DOHH2 (cell line): ENCODE measurements around the gene FRYL.

ENCODE experiments used
- H3F3A ChIP-seq: fragments of 200-600 bp; sonication (generic), shearing (Covaris generic); 2 replicates; pipeline ENCODE4 v1.6.0; 2016; ENCODE audit warnings: antibody characterized with exemption, mild to moderate bottlenecking; ENCODE audit not compliant: control insufficient read depth, insufficient read depth
- H3K27ac ChIP-seq: fragments of 200-600 bp; sonication (generic); 2 replicates; pipeline ENCODE4 v1.5.1; 2014; ENCODE audit warnings: low read depth, mild to moderate bottlenecking, low read length, moderate library complexity
- H3K27me3 ChIP-seq: fragments of 200-600 bp; sonication (generic); 2 replicates; pipeline ENCODE4 v1.6.1; 2014; ENCODE audit warnings: mild to moderate bottlenecking, low read length, mixed read lengths; ENCODE audit not compliant: control insufficient read depth
- H3K36me3 ChIP-seq: fragments of 200-600 bp; sonication (generic); 2 replicates; pipeline ENCODE4 v1.6.1; 2014; ENCODE audit warnings: mild to moderate bottlenecking, low read length, moderate library complexity, mixed read lengths; ENCODE audit not compliant: control insufficient read depth
- H3K4me1 ChIP-seq: fragments of 200-600 bp; sonication (generic); 2 replicates; pipeline ENCODE4 v1.6.1; 2014; ENCODE audit warnings: mild to moderate bottlenecking, low read length, mixed read lengths; ENCODE audit not compliant: control insufficient read depth
- H3K4me2 ChIP-seq: fragments of 200-600 bp; sonication (generic); 2 replicates; pipeline ENCODE4 v1.6.0; 2014; ENCODE audit warnings: mild to moderate bottlenecking, low read length, moderate library complexity
- H3K4me3 ChIP-seq: fragments of 200-600 bp; sonication (generic); 2 replicates; pipeline ENCODE4 v1.5.1; 2014; ENCODE audit warnings: mild to moderate bottlenecking, low read length, mixed read lengths
- H3K79me2 ChIP-seq: fragments of 200-600 bp; sonication (generic); 2 replicates; pipeline ENCODE4 v1.6.1; 2014; ENCODE audit warnings: mild to moderate bottlenecking, low read length, mixed read lengths; ENCODE audit not compliant: control insufficient read depth
- H3K9me2 ChIP-seq: fragments of 200-600 bp; sonication (generic); replicated peaks from 2 replicates; pipeline ENCODE4 v1.6.1; 2014; ENCODE audit warnings: mild to moderate bottlenecking, low read length, mixed read lengths; ENCODE audit not compliant: control insufficient read depth
- H3K9me3 ChIP-seq: fragments of 200-600 bp; sonication (generic); 2 replicates; pipeline ENCODE4 v1.6.1; 2014; ENCODE audit warnings: antibody characterized with exemption, low read length, mixed read lengths; ENCODE audit not compliant: control insufficient read depth, insufficient read depth
- H4K20me1 ChIP-seq: fragments of 200-600 bp; sonication (generic); 2 replicates; pipeline ENCODE4 v1.6.0; 2014; ENCODE audit warnings: low read depth, mild to moderate bottlenecking, antibody characterized with exemption, low read length, moderate library complexity; ENCODE audit not compliant: control insufficient read depth, insufficient read depth
- EZH2phosphoT487 ChIP-seq: fragments of 200-600 bp; sonication (generic); IDR thresholded peaks from 2 replicates; pipeline ENCODE4 v1.6.1; 2017; ENCODE audit warnings: borderline replicate concordance, mild to moderate bottlenecking, antibody characterized with exemption, low read length, moderate library complexity, mixed read lengths
- TF ChIP-seq, protein P1 (sequence below): fragments of 200-600 bp; sonication (generic); IDR thresholded peaks from one replicate; pipeline ENCODE4 v1.5.1; 2014; ENCODE audit warnings: antibody characterized with exemption, mild to moderate bottlenecking, low read depth, low read length; ENCODE audit not compliant: poor library complexity, severe bottlenecking

FRYL gene

GRCh38 chr4:48620093-48620492, 160.0 kb downstream of the FRYL start:
- Histone ChIP-seq H3K36me3 (peaks cover 41% of the 10 kb centered on the region), H3K27ac (no peak overlapping the region)
- no peak for TF ChIP-seq EZH2phosphoT487
- TF ChIP-seq, protein P1, sequence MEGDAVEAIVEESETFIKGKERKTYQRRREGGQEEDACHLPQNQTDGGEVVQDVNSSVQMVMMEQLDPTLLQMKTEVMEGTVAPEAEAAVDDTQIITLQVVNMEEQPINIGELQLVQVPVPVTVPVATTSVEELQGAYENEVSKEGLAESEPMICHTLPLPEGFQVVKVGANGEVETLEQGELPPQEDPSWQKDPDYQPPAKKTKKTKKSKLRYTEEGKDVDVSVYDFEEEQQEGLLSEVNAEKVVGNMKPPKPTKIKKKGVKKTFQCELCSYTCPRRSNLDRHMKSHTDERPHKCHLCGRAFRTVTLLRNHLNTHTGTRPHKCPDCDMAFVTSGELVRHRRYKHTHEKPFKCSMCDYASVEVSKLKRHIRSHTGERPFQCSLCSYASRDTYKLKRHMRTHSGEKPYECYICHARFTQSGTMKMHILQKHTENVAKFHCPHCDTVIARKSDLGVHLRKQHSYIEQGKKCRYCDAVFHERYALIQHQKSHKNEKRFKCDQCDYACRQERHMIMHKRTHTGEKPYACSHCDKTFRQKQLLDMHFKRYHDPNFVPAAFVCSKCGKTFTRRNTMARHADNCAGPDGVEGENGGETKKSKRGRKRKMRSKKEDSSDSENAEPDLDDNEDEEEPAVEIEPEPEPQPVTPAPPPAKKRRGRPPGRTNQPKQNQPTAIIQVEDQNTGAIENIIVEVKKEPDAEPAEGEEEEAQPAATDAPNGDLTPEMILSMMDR: no peak

GRCh38 chr4:48604527-48604926, 175.6 kb downstream of the FRYL start:
- Histone ChIP-seq H3K4me2 (no peak overlapping the region), H3K4me1 (no peaks in the 10 kb centered on the region), H3K36me3 (peaks cover 15% of the 10 kb centered on the region), H3F3A (no peaks in the 10 kb centered on the region), H3K27ac (no peak overlapping the region), H3K9me3 (no peaks in the 10 kb centered on the region), H3K79me2 (no peaks in the 10 kb centered on the region), H3K9me2 (no peaks in the 10 kb centered on the region), H4K20me1 (no peaks in the 10 kb centered on the region), H3K27me3 (no peaks in the 10 kb centered on the region), H3K4me3 (no peak overlapping the region)
- TF ChIP-seq, protein P1: no peak
- no peak for TF ChIP-seq EZH2phosphoT487

More at GRCh38 chr4:48620093-48620492, 160.0 kb downstream of the FRYL start:
- Histone ChIP-seq H3K4me2 (no peak overlapping the region), H3K4me1 (no peaks in the 10 kb centered on the region), H3K4me3 (no peak overlapping the region), H3F3A (no peaks in the 10 kb centered on the region), H3K9me2 (no peaks in the 10 kb centered on the region), H3K79me2 (no peaks in the 10 kb centered on the region), H3K9me3 (no peaks in the 10 kb centered on the region), H3K27me3 (no peaks in the 10 kb centered on the region), H4K20me1 (no peaks in the 10 kb centered on the region)

- Histone ChIP-seq H3K9me3 (no peaks in the 10 kb centered on the region), H3K4me1 (no peaks in the 10 kb centered on the region), H3K27ac (no peak overlapping the region), H3K4me3 (no peak overlapping the region), H4K20me1 (no peaks in the 10 kb centered on the region), H3K9me2 (no peaks in the 10 kb centered on the region), H3F3A (no peaks in the 10 kb centered on the region), H3K4me2 (no peak overlapping the region), H3K79me2 (no peaks in the 10 kb centered on the region), H3K27me3 (no peaks in the 10 kb centered on the region), H3K36me3 (peaks cover 19% of the 10 kb centered on the region)
- TF ChIP-seq EZH2phosphoT487: no peak
- TF ChIP-seq, protein P1: no peak
These were observed 176.0 kb downstream of the FRYL start for GRCh38 chr4:48604041-48604440.
